Mesenchymal stem cell (in vitro differentiated cells and primary cell): ENCODE measurements around the gene RHOBTB1.

Experiments
- DNase-seq: peaks from one replicate; pipeline ENCODE4 v3.0.0-alpha.2; 2013
- H2AFZ ChIP-seq: one replicate; pipeline ENCODE4 v1.6.1; 2013; ENCODE audit warnings: low read depth, mild to moderate bottlenecking, control low read depth, inconsistent platforms, low read length, moderate library complexity
- H2AK5ac ChIP-seq: 2 replicates; pipeline ENCODE4 v1.6.1; 2013; ENCODE audit warnings: low read length, moderate library complexity, mild to moderate bottlenecking, inconsistent platforms; ENCODE audit not compliant: severe bottlenecking
- H2BK120ac ChIP-seq: one replicate; pipeline ENCODE4 v1.6.1; 2013; ENCODE audit warnings: low read depth, mild to moderate bottlenecking, inconsistent platforms, low read length, moderate library complexity
- H2BK12ac ChIP-seq, 2 experiments: one replicate each; pipeline ENCODE4 v1.6.1; 2013; ENCODE audit warnings: inconsistent platforms in 2 of 2, low read length in 2 of 2, mild to moderate bottlenecking in 2 of 2, moderate library complexity in 2 of 2, control low read depth in 1 of 2
- H2BK15ac ChIP-seq: one replicate; pipeline ENCODE4 v1.6.1; 2013; ENCODE audit warnings: mild to moderate bottlenecking, low read depth, inconsistent platforms; ENCODE audit not compliant: poor library complexity, severe bottlenecking
- H2BK5ac ChIP-seq: 2 replicates; pipeline ENCODE4 v1.6.1; 2013; ENCODE audit warnings: low read depth, mild to moderate bottlenecking, low read length, control low read depth, inconsistent platforms; ENCODE audit not compliant: poor library complexity, severe bottlenecking
- H3K14ac ChIP-seq, 2 experiments: one replicate each; pipeline ENCODE4 v1.6.1; 2013; ENCODE audit warnings: inconsistent platforms in 2 of 2, low read length in 2 of 2, control low read depth in 1 of 2, mild to moderate bottlenecking in 1 of 2, moderate library complexity in 1 of 2
- H3K18ac ChIP-seq, 2 experiments: one replicate each; pipeline ENCODE4 v1.6.1; 2013; ENCODE audit warnings: inconsistent platforms in 2 of 2, low read length in 2 of 2, control low read depth in 1 of 2, low read depth in 1 of 2, mild to moderate bottlenecking in 1 of 2
- H3K23ac ChIP-seq, 2 experiments: one replicate each; pipeline ENCODE4 v1.6.1; 2013; ENCODE audit warnings: inconsistent platforms in 2 of 2, low read length in 2 of 2, mild to moderate bottlenecking in 2 of 2, moderate library complexity in 2 of 2, control low read depth in 1 of 2
- H3K27ac ChIP-seq: 2 replicates; pipeline ENCODE4 v1.5.1; 2013; ENCODE audit warnings: mild to moderate bottlenecking, moderate library complexity, low read length, control low read depth, inconsistent platforms; ENCODE audit not compliant: poor library complexity, severe bottlenecking
- H3K27me3 ChIP-seq, 2 experiments: 2 replicates each; pipeline versions ENCODE4 v1.6.1 to v1.7.0; 2013; ENCODE audit warnings: low read length in 2 of 2, mild to moderate bottlenecking in 2 of 2, moderate library complexity in 2 of 2, control low read depth in 1 of 2, inconsistent platforms in 1 of 2; ENCODE audit not compliant: control insufficient read depth in 1 of 2, insufficient read depth in 1 of 2
- H3K36me3 ChIP-seq, 2 experiments: 2 replicates each; pipeline versions ENCODE4 v1.6.1 to v1.7.0; 2013; ENCODE audit warnings: low read length in 2 of 2, control low read depth in 1 of 2, inconsistent platforms in 1 of 2, low read depth in 1 of 2, mild to moderate bottlenecking in 1 of 2; ENCODE audit not compliant: insufficient read depth in 2 of 2, control insufficient read depth in 1 of 2
- H3K4ac ChIP-seq, 2 experiments: one replicate each; pipeline ENCODE4 v1.6.1; 2013; ENCODE audit warnings: inconsistent platforms in 2 of 2, low read length in 2 of 2, mild to moderate bottlenecking in 2 of 2, moderate library complexity in 2 of 2, control low read depth in 1 of 2, low read depth in 1 of 2
- H3K4me1 ChIP-seq: 2 replicates; pipeline ENCODE4 v1.6.1; 2013; ENCODE audit warnings: low read depth, low read length, control low read depth; ENCODE audit not compliant: control insufficient read depth, insufficient read depth
- H3K4me2 ChIP-seq: 2 replicates; pipeline ENCODE4 v1.6.1; 2013; ENCODE audit warnings: low read length, mild to moderate bottlenecking, inconsistent platforms; ENCODE audit not compliant: poor library complexity, severe bottlenecking
- H3K4me3 ChIP-seq, 2 experiments: 2 replicates each; pipeline versions ENCODE4 v1.5.1 to v1.7.0; 2013; ENCODE audit warnings: low read length in 2 of 2, mild to moderate bottlenecking in 2 of 2, control low read depth in 1 of 2, low read depth in 1 of 2; ENCODE audit not compliant: insufficient read depth in 1 of 2
- H3K79me1 ChIP-seq: replicated peaks from 2 replicates; pipeline ENCODE4 v1.6.1; 2013; ENCODE audit warnings: mild to moderate bottlenecking, control low read depth, low read length, inconsistent platforms; ENCODE audit not compliant: poor library complexity, severe bottlenecking
- H3K9ac ChIP-seq: 2 replicates; pipeline ENCODE4 v1.7.0; 2013; ENCODE audit warnings: mild to moderate bottlenecking, low read length, moderate library complexity
- H3K9me3 ChIP-seq: 2 replicates; pipeline ENCODE4 v1.7.0; 2013; ENCODE audit warnings: mild to moderate bottlenecking, low read length; ENCODE audit not compliant: control insufficient read depth
- H4K8ac ChIP-seq: one replicate; pipeline ENCODE4 v1.6.1; 2013; ENCODE audit warnings: inconsistent platforms, mild to moderate bottlenecking, low read length, moderate library complexity
- H4K91ac ChIP-seq: one replicate; pipeline ENCODE4 v1.6.1; 2013; ENCODE audit warnings: mild to moderate bottlenecking, low read length, inconsistent platforms
- WGBS: methylation state at CpG from one replicate; pipeline ENCODE4 v1.1.7; 2013; ENCODE audit warnings: mixed read lengths; 5-methylcytosine and 5-hydroxymethylcytosine counted together

The RHOBTB1 gene

DNA sequence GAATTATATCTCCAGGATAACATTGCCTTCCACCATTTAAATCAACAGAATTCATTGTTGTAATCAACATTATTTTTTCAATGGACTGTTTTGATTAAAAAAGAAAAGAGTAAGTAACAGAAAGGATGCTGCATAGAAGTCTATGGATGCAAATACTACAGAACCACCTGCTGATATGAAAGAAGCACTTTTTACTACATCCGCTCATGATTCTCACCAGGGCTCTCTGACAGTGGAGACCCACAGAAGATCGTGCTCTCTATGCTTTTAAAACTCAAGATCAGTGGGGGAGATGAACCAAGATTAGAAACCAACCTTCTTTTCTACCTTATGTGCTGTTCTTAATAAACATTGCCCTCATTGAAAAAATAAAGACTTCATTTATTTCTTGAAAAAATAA lies 24.4 kb downstream of the RHOBTB1 start:
- Histone ChIP-seq H3K4me2 (no peak overlapping the region), H3K9ac (no peak overlapping the region), H3K79me1 (peaks cover 22% of the 10 kb centered on the region), H3K4me3 (no peak overlapping the region), H3K27me3 (no peaks in the 10 kb centered on the region), H3K14ac (no peak overlapping the region), H2BK12ac (no peak overlapping the region), H3K9me3 (no peaks in the 10 kb centered on the region), H3K4me1 (peaks cover 9% of the 10 kb centered on the region), H2BK15ac (no peak overlapping the region), H2BK120ac (no peak overlapping the region), H3K36me3 (peaks cover 0 to 7% of the 10 kb centered on the region in 2 experiments), H3K18ac (no peak overlapping the region), H3K23ac (no peak overlapping the region), H2BK5ac (no peak overlapping the region), H3K27ac (no peak overlapping the region), H3K4ac (no peak overlapping the region), H2AK5ac (no peak overlapping the region), H4K91ac (no peak overlapping the region), H2AFZ (no peak overlapping the region), H4K8ac (no peak overlapping the region)
- WGBS: 91% methylated on average over 2 of the region's 2 CpGs
- no peak for DNase-seq

DNA sequence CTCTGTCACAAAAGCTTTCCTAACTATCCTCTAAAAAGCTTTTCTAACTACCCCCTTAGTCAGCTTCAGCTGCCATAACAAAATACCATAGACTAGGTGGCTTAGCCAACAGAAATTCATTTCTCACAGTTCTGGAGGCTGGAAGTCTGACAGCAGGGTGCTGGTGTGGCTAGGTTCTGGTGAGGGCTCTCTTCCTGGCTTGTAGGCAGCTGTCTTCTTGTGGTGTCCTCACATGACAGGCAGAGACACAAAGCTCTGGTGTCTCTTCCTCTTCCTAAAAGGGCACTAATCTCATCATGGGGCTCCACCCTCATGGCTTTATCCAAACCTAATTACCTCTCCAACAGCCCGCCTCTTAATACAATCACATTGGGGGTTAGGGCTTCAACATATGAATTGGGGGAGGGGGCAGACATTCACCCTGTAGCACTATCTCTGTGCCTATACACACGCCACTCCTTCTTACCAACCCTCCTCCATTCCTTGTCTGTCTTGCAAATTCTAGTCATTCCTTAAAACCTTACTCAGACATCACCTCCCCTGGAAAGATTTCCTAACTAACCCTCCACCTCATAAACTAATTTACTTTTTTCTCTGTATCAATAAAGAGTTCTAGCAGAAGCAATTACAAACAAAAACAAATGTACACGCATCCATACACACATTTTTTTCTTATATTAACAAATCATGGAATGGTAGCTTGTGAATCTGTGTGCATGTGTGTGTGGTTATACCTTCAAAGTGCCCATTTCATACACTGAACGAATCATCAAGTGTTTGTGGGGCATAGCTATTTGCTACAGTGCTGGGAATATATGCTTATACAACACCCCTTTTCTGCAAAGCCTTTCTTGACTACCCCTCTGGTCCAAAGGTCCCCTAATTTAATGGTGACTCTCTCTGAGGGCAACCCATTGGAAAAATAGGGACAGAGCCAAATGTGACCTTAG lies 26.4 kb downstream of the RHOBTB1 start:
- no peak overlapping the region for H3K9ac ChIP-seq
- H3K4me2 ChIP-seq: no peak overlapping the region
- peak overlapping the region; percentile 92 for H2AK5ac ChIP-seq
- peak overlapping the region; percentile 32 for H3K27ac ChIP-seq
- H3K4me1 ChIP-seq: peaks cover 9% of the 10 kb centered on the region
- WGBS: 80% methylated on average over 2 of the region's 4 CpGs
- H3K14ac ChIP-seq: no peak overlapping the region
- H2AFZ ChIP-seq: no peak overlapping the region
- no peak overlapping the region for H3K4me3 ChIP-seq
- H3K9me3 ChIP-seq: no peaks in the 10 kb centered on the region
- H3K4ac ChIP-seq: peak overlapping the region in 1 of 2 experiments; percentile 93
- H3K18ac ChIP-seq: no peak overlapping the region
- H4K91ac ChIP-seq: peak overlapping the region; percentile 78
- peak overlapping the region in 1 of 2 experiments; percentile 94 for H2BK12ac ChIP-seq
- no peak overlapping the region for H2BK120ac ChIP-seq
- no peak overlapping the region for H3K23ac ChIP-seq
- DNase-seq: no peak
- no peaks in the 10 kb centered on the region for H3K27me3 ChIP-seq
- no peak overlapping the region for H2BK5ac ChIP-seq
- H3K79me1 ChIP-seq: peaks cover 24% of the 10 kb centered on the region
- no peak overlapping the region for H2BK15ac ChIP-seq
- peaks cover 0 to 7% of the 10 kb centered on the region in 2 experiments for H3K36me3 ChIP-seq
- peak overlapping the region; percentile 64 for H4K8ac ChIP-seq

DNA sequence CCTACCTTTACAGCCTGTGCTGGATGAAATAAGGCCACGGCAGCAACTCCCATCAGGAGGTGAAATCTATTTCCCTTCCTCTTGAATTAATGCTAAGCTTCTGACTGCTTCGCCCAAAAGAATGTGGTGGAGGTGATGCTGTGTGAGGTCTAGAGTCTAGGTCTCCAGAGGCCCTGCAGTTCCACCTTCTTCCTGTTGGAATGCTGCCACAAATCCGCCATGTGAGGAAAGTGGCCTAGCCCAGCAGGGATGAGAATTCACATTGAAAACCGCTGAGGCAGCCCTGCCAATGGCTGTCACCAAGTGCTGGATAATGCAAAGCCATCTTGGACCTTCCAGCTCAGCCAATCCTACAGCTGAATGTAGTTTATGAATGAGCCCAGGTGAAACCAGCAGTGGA lies 28.0 kb downstream of the RHOBTB1 start:
- Histone ChIP-seq H2BK120ac (no peak overlapping the region), H3K4ac (peak overlapping the region in 1 of 2 experiments; percentile 65), H2BK15ac (peak overlapping the region; percentile 4), H2AK5ac (peak overlapping the region; percentile 84), H3K27me3 (no peaks in the 10 kb centered on the region), H4K8ac (peak overlapping the region; percentile 77), H3K79me1 (peaks cover 21% of the 10 kb centered on the region), H3K9ac (no peak overlapping the region), H3K14ac (no peak overlapping the region), H3K36me3 (peaks cover 4 to 7% of the 10 kb centered on the region in 2 experiments), H3K9me3 (no peaks in the 10 kb centered on the region), H3K23ac (no peak overlapping the region), H3K4me1 (peaks cover 11% of the 10 kb centered on the region), H3K4me2 (no peak overlapping the region), H2AFZ (no peak overlapping the region), H3K4me3 (no peak overlapping the region), H4K91ac (peak overlapping the region; percentile 72), H3K27ac (peak overlapping the region; percentile 89), H2BK12ac (peak overlapping the region; percentile 7 to 99), H3K18ac (peak overlapping the region in 1 of 2 experiments; percentile 59), H2BK5ac (peak overlapping the region; percentile 9)
- 93% methylated on average over 4 of the region's 4 CpGs for WGBS
- DNase-seq: no peak

DNA sequence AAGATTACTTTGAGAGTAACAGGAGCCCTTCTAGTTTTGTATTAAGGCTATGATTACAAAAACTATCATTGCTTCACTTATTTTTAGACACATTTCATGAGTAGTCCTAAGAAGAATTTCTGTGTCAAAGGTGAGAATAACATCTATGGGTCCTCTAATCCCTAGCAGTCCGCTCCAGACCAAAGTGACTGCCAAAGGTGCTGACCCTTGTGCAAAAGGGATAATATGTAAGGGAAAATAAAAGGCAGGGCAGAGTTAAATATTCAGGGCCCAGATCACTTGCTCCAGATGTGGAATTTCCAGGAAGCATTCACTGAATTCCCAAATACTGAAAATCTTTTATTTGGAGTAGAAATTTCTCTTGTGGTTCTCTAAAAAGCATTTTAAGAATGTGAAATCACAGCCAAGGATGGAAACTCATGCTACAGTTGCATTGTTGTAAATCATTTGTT lies 29.3 kb downstream of the RHOBTB1 start:
- peak overlapping the region; percentile 23 for H3K9ac ChIP-seq
- no peaks in the 10 kb centered on the region for H3K9me3 ChIP-seq
- no peak overlapping the region for H2AFZ ChIP-seq
- no peak overlapping the region for H4K91ac ChIP-seq
- no peak overlapping the region for H2BK5ac ChIP-seq
- H3K4me2 ChIP-seq: peak overlapping the region; percentile 25
- H3K14ac ChIP-seq: no peak overlapping the region
- no peak overlapping the region for H4K8ac ChIP-seq
- H3K18ac ChIP-seq: no peak overlapping the region
- H3K27me3 ChIP-seq: no peaks in the 10 kb centered on the region
- peaks cover 20% of the 10 kb centered on the region for H3K79me1 ChIP-seq
- H3K4ac ChIP-seq: no peak overlapping the region
- peaks cover 10 to 11% of the 10 kb centered on the region in 2 experiments for H3K36me3 ChIP-seq
- no peak overlapping the region for H2BK12ac ChIP-seq
- H3K4me1 ChIP-seq: peaks cover 11% of the 10 kb centered on the region
- H2BK15ac ChIP-seq: no peak overlapping the region
- no peak overlapping the region for H2AK5ac ChIP-seq
- H3K27ac ChIP-seq: peak overlapping the region; percentile 89
- no peak overlapping the region for H3K4me3 ChIP-seq
- 0% methylated on average over 1 of the region's 1 CpG for WGBS
- H2BK120ac ChIP-seq: no peak overlapping the region
- H3K23ac ChIP-seq: no peak overlapping the region
- peak; percentile 90 for DNase-seq
